Hepatocyte (in vitro differentiated cells): ENCODE measurements around the gene CAPZB.

Experiments used
- EZH2 ChIP-seq: fragments of 200-600 bp; sonication (generic); IDR thresholded peaks from 2 replicates; pipeline ENCODE4 v1.6.1; 2016; ENCODE audit warnings: antibody characterized with exemption, mild to moderate bottlenecking, borderline replicate concordance
- EZH2phosphoT487 ChIP-seq: fragments of 200-600 bp; sonication (generic); IDR thresholded peaks from one replicate; pipeline ENCODE4 v1.6.1; 2018; ENCODE audit warnings: antibody characterized with exemption, mild to moderate bottlenecking, low read depth, moderate library complexity; ENCODE audit not compliant: unreplicated experiment, severe bottlenecking
- TF ChIP-seq, protein P1 (sequence below): fragments of 200-600 bp; sonication (generic); IDR thresholded peaks from 2 replicates; pipeline ENCODE4 v1.5.1; 2016; ENCODE audit warnings: antibody characterized with exemption, mild to moderate bottlenecking; ENCODE audit not compliant: poor library complexity

DNA sequence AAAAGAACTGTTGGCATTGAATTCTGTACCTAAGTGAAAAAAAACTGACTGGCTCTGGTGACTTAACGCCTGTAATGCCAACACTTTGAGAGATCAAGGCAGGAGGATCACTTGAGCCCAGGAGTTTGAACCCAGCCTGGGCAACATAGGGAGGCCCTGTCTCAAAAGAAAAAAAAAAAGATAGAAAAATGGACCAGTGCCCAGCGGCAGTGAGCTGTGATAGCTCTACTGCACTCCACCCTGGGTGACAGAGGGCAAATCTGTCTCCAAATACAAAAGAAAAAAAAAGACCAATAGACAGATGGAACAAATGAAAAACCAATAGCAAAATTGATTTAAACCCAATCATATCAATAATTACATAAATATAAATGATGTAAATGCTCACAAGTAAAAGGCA is 196.1 kb downstream of the CAPZB start:
- TF ChIP-seq, protein P1, sequence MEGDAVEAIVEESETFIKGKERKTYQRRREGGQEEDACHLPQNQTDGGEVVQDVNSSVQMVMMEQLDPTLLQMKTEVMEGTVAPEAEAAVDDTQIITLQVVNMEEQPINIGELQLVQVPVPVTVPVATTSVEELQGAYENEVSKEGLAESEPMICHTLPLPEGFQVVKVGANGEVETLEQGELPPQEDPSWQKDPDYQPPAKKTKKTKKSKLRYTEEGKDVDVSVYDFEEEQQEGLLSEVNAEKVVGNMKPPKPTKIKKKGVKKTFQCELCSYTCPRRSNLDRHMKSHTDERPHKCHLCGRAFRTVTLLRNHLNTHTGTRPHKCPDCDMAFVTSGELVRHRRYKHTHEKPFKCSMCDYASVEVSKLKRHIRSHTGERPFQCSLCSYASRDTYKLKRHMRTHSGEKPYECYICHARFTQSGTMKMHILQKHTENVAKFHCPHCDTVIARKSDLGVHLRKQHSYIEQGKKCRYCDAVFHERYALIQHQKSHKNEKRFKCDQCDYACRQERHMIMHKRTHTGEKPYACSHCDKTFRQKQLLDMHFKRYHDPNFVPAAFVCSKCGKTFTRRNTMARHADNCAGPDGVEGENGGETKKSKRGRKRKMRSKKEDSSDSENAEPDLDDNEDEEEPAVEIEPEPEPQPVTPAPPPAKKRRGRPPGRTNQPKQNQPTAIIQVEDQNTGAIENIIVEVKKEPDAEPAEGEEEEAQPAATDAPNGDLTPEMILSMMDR: no peak
- TF ChIP-seq EZH2 (no peak), EZH2phosphoT487 (no peak)
